Neural crest cell (in vitro differentiated cells): Measurements from ENCODE around the gene COL4A3. TPM values are rescaled to one million over a fixed set of nuclear protein-coding genes. Genes with fewer than 3 reads are reported as not detected.

ENCODE experiments used
- DNase-seq: peaks from one replicate; pipeline ENCODE4 v3.0.0; 2021; ENCODE audit warnings: low read depth, mixed read lengths, low spot score
- H3K27ac Mint-ChIP-seq: one replicate; pipeline ENCODE4 v1.8.0; 2021; ENCODE audit warnings: mild to moderate bottlenecking, mixed read lengths; ENCODE audit not compliant: unreplicated experiment
- H3K27me3 Mint-ChIP-seq: 2 replicates; pipeline ENCODE4 v1.8.0; 2021; ENCODE audit warnings: low read depth, mild to moderate bottlenecking, mixed read lengths
- H3K36me3 Mint-ChIP-seq: 2 replicates; pipeline ENCODE4 v1.8.0; 2021; ENCODE audit warnings: low read depth, mild to moderate bottlenecking, mixed read lengths
- H3K4me1 Mint-ChIP-seq: 2 replicates; pipeline ENCODE4 v1.8.0; 2021; ENCODE audit warnings: mixed read lengths
- H3K4me3 Mint-ChIP-seq: one replicate; pipeline ENCODE4 v1.8.0; 2021; ENCODE audit warnings: mild to moderate bottlenecking, mixed read lengths
- H3K9me3 Mint-ChIP-seq: 2 replicates; pipeline ENCODE4 v1.8.0; 2021; ENCODE audit warnings: mixed read lengths
- CTCF ChIP-seq: fragments of 200-600 bp; sonication (generic); conservative IDR thresholded peaks from 2 replicates; pipeline ENCODE4 v1.5.0; 2021; ENCODE audit warnings: antibody characterized with exemption, mild to moderate bottlenecking
- total RNA-seq: library from RNA; stranded (reverse); gene quantifications from 2 replicates; pipeline ENCODE4 v1.2.1, GENCODE V29; 2021

Gene COL4A3
- total RNA-seq, 1 donor from 2014 or later = not detected

- no peak for TF ChIP-seq CTCF
- Mint-ChIP-seq H3K27ac (no peak overlapping the region), H3K4me3 (no peak overlapping the region), H3K9me3 (peaks cover 2% of the 10 kb centered on the region), H3K36me3 (no peaks in the 10 kb centered on the region), H3K4me1 (no peaks in the 10 kb centered on the region), H3K27me3 (peaks cover 8% of the 10 kb centered on the region)
- no peak for DNase-seq
These were observed 14.0 kb upstream of the COL4A3 start for GRCh38 chr2:227150222-227150936.

GRCh38 chr2:227152093-227152766 is 12.2 kb upstream of the COL4A3 start:
- no peak overlapping the region for H3K4me3 Mint-ChIP-seq
- no peaks in the 10 kb centered on the region for H3K4me1 Mint-ChIP-seq
- no peak for TF ChIP-seq CTCF
- peaks cover 21% of the 10 kb centered on the region for H3K27me3 Mint-ChIP-seq
- no peaks in the 10 kb centered on the region for H3K36me3 Mint-ChIP-seq
- no peak for DNase-seq
- H3K9me3 Mint-ChIP-seq = peaks cover 2% of the 10 kb centered on the region
- no peak overlapping the region for H3K27ac Mint-ChIP-seq

- no peaks in the 10 kb centered on the region for H3K36me3 Mint-ChIP-seq
These were observed 11.1 kb upstream of the COL4A3 start for GRCh38 chr2:227153307-227153706.

GRCh38 chr2:227153758-227154486 is 10.5 kb upstream of the COL4A3 start:
- Mint-ChIP-seq H3K4me3 (no peak overlapping the region), H3K9me3 (peaks cover under 1% of the 10 kb centered on the region), H3K4me1 (no peaks in the 10 kb centered on the region), H3K27me3 (peaks cover 28% of the 10 kb centered on the region), H3K27ac (no peak overlapping the region), H3K36me3 (peaks cover under 1% of the 10 kb centered on the region)
- no peak for DNase-seq
- no peak for TF ChIP-seq CTCF

More at GRCh38 chr2:227153307-227153706, 11.1 kb upstream of the COL4A3 start:
- Mint-ChIP-seq H3K27ac (no peak overlapping the region), H3K4me3 (no peak overlapping the region), H3K4me1 (no peaks in the 10 kb centered on the region), H3K9me3 (no peaks in the 10 kb centered on the region), H3K27me3 (peaks cover 26% of the 10 kb centered on the region)
- no peak for DNase-seq
- TF ChIP-seq CTCF = no peak

GRCh38 chr2:227154986-227155774 is 9.2 kb upstream of the COL4A3 start:
- DNase-seq = no peak
- Mint-ChIP-seq H3K4me1 (no peaks in the 10 kb centered on the region), H3K4me3 (no peak overlapping the region), H3K27ac (no peak overlapping the region), H3K27me3 (peaks cover 40% of the 10 kb centered on the region), H3K36me3 (peaks cover 2% of the 10 kb centered on the region), H3K9me3 (peaks cover 3% of the 10 kb centered on the region)
- TF ChIP-seq CTCF = no peak
